B cell (primary cell): ENCODE results near the gene IRAK4.

Experiments used
- EZH2 ChIP-seq: IDR thresholded peaks from 2 replicates; pipeline ENCODE4 v1.6.1; 2012; ENCODE audit warnings: borderline replicate concordance, low read depth, mild to moderate bottlenecking, moderate library complexity, low read length; ENCODE audit not compliant: insufficient read depth, poor library complexity, severe bottlenecking
- TF ChIP-seq, protein P1 (sequence below): fragments of 200-600 bp; IDR thresholded peaks from one replicate; pipeline ENCODE4 v1.8.0; 2022; ENCODE audit warnings: antibody characterized with exemption, mild to moderate bottlenecking

DNA sequence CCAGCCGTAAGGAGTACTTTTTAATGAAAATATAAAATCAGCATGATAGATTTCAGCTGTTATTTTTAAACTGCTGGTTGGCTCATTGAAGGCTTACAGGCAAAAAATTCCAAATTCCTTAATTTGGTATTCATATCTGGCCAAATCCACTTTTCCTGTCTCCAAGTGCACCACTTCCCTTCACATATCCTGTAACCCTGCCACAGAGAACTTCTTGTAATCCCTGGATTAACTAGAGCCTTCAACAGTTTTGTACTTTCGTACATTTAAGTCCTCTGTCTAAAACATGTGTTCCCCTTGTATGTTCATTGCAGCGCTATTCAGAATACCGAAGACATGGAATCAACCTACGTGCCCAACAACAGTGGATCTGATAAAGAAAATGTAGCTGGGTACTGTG lies 9.7 kb upstream of the IRAK4 start:
- TF ChIP-seq, protein P1, sequence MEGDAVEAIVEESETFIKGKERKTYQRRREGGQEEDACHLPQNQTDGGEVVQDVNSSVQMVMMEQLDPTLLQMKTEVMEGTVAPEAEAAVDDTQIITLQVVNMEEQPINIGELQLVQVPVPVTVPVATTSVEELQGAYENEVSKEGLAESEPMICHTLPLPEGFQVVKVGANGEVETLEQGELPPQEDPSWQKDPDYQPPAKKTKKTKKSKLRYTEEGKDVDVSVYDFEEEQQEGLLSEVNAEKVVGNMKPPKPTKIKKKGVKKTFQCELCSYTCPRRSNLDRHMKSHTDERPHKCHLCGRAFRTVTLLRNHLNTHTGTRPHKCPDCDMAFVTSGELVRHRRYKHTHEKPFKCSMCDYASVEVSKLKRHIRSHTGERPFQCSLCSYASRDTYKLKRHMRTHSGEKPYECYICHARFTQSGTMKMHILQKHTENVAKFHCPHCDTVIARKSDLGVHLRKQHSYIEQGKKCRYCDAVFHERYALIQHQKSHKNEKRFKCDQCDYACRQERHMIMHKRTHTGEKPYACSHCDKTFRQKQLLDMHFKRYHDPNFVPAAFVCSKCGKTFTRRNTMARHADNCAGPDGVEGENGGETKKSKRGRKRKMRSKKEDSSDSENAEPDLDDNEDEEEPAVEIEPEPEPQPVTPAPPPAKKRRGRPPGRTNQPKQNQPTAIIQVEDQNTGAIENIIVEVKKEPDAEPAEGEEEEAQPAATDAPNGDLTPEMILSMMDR = no peak
- TF ChIP-seq EZH2 = no peak
